Hematopoietic multipotent progenitor cell treated with erythropoietin and hydrocortisone succinate and interleukin-3 and kit ligand, for 15 days (in vitro differentiated cells): ENCODE measurements around the gene ERF.

Experiments used
- DNase-seq: peaks from one replicate; pipeline ENCODE4 v3.0.0-alpha.2; 2015; ENCODE audit warnings: low spot score

The ERF gene

DNA sequence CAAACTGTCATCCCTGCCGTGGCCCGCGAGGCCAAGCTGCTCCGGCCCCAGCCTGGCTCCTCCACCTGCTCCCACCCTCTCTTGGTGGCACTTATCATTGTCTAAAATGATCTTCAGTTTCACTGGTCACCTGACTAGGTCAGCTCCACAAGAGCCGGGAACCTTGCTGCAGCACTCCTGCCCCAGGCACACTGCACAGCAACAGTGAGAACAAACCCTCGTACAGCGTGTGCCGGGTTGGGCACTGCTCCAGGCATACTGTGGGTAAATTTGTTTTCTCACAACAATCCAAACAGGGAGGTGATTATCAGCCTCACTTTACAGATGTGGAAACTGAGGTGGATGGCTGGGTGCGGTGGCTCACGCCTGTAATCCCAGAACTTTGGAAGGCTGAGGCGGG lies 46.3 kb downstream of the ERF start:
- no peak for DNase-seq

DNA sequence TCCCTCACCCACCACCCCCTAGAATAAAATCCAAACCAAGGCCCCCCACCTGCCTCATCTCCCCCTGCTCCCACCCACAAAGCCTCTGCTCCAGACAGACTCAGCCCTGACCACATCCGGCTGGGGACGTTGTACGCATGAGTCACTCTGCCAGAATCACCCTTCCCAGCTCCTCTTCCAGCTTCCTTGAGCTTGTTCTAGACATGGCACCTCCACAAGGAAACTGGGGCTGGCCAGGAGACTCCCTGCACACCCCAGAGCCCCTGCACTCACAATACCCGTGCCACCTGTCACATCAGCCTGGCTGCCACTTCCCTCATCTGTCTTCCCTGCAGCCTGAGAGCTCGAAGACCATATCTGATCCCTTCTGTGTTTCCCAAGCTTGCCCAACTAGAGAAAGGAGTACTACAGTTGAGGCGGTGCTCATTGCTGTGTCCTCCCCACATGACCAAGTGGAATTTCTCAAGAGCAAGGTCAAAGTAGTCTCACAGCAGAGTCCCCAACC lies 47.1 kb downstream of the ERF start:
- DNase-seq = no peak

DNA sequence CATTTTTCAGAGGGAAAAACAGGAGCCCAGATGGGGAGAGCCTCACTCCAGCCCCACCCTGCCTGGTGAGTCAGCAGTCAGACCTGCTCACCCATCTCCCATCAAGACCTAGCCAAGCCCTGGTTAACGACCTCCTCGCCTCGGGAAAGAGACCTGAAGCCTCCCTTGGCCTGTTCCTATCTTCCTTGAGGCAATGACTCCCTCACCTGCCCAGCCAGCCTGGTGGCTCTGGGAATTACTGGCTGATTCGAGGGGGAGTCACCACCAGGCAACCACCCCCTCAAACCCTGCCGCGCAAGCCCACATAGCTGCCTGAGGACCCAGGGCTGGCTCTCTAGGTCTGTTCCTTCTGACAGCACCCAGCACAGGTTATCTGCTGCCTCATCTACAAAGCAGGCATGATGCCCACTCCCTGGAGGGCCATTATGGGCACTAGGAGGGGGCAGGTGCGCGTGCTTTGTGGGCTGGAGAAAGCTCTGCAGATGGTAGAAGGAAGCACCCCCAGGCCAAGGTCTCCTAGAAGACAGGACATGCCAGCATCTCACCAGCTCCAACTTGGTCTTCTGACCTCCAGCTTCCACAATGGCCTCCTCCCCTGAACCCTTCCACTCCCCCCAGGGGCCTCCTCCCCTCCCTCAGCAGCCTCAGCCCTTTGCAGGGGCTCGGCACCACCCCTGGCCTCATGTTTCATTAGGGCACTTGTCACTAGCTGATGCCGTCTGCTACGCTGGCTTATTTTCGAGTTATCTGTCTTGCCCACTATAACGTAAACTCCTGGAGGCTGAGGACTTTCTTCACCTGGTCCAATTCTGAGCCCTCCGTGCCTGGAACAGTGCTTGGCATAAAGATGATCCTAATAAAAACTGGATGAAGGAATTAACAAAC lies 47.8 kb downstream of the ERF start:
- DNase-seq = peak; percentile 64

DNA sequence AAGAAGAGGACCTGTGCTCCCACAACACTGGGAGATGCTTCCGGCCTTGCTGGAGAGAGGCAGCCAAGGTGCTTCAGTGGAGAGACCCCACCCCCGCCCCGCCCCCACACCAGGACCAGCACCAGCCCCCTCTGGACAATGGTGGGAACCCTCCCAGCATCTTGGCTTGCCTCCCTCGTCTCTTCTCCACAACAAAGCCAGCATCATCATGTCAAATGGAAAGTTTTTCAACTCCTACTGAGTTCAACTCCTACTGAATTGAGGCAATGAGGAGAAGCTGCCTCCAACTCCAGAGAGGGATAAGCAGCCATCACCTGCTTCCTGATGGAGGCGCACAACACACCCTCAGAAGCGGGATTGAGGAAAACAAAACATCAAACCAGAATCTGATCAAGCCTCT lies 50.3 kb downstream of the ERF start:
- no peak for DNase-seq

DNA sequence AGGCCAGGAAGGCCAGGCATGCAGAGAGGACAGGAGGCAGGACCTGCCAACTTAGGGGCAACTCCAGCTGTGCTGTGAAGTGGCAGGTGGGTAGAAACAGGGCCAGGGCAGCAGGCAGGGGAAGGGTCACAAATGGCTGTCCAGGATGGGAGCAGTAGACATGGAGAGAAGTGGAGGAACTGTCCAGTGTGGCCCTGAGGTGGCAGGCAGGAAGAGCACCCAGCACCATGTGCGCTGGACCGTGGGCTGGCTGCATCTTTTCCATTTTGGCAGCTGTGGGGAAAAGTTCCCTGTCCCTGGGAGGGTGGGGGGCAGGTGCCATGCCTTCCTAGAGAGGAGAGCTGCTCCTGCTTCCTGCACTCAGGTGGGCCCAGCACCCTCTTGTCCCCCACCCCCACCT lies 51.2 kb downstream of the ERF start:
- DNase-seq = no peak

DNA sequence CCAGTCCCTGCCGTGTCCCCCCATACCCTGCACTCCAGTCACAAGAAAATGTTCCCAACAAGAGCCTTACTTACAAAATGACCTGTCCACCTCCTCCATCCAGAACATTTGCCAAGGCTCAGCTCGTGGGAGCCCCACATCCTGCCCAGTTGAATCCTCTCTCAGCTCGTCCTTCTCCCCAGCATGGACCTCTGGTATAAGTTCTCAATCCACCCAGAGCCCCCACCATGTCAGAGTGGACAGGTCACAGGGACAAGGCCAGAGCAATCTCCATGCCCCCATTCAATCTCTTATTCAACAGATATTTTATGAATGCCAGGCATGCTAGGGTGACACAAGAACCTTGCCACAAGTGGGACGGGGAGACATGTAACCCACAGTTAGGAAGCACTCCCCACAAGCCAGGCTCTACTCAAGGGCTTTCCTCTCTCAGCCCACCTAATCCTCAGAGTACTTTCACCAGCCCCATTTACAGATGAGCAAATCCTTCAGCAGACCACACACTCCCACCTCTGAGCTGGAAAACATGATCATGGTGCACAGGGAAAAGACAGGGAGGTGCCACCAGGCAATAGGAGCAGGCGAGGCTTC lies 52.5 kb downstream of the ERF start:
- DNase-seq = no peak

DNA sequence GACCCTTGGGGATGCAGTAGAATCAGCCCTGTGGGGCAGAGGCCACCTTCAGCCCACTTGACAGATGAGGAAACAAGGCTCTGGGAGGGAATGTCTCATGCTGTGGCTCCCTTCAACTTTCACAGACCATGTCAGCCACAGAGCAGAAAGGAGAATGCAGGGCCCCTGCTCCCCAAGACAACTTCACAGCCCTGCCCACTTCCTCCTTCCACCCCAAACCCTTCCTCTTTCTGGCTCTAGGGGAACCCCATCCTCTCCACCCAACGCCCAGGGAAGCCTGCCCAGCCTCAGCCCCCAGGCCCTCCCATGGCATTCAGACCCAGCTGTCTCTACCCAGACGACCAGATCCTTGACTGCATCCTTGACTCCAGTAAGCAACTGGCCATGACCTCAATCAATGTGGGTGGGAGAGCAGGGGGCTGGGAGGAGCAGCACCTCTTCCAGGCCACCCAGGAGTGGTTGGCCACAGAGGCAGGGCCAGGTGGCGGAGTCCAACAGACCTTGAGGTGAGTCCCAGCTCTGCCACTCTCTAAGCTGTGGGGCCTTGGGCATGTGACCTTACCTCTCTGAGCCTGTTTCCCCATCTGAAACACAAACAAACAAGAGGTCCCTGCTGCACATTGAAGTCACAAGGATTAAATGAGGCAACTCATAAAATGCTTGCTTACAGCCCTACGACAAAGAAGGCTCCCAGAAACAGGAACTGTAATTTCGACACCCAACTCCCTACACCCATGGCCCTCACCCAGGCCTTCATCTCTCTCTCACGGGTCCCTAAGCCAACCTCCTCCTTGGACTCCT lies 53.2 kb downstream of the ERF start:
- DNase-seq = no peak

DNA sequence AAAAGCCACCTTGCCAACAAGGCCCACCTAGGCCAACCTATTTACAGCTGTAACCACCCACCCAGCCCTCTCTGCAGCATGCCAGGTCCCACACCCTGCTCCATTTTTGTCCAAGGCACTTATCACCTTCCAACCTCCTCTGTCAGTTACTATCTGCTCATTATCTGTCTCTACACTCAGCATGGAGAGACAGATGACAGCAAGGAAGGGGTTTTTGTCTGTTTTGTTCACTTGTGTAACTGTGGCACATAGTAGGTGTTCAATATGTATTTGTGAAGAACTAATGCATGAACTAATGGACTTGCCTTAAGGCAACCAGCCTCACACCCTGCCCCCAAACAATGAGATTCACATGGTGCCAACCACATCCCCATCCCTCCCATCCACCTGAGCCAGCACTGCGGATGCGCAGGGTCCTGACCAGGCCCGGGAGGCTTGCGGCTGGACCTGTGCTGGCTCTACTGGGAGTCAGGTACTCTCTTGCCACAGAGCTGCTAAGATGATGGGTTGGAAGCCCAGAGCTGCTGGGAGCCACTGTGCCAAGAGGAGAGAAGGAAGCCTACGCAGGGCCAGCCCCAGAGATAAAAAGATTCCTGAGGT lies 54.7 kb downstream of the ERF start:
- DNase-seq = no peak

DNA sequence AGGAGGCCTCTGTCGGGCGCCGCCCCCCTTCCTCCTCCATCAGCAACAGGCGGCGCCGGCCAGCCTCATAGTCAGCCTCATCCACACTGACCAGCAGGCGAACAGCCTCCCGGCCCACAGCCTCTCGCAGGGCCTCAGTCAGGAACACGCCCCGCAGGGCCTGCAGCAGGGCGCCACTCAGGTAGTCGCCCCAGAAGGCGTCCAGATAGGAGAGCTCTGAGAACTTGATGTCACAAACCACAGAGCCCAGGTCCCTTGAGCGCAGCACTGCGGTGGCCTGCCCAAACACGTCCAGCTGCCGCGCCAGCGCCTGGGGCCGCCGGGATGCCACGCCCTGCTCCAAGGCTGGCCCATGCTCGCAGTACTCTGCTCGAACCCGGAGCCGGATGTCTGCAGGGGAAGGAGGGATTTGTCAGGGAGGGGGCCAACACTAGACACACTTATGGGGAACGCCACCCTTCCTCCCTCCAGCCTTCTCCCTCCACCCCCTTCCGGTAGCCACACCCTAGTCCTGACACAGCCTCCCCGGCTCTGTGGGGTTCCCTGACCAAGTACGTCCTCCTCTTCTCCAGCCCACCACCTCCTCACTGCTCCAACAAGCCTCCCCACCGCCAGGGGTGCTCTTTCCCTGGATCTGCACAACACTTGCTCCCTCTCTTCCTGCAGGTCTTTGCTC lies 55.4 kb downstream of the ERF start:
- peak; percentile 70 for DNase-seq

DNA sequence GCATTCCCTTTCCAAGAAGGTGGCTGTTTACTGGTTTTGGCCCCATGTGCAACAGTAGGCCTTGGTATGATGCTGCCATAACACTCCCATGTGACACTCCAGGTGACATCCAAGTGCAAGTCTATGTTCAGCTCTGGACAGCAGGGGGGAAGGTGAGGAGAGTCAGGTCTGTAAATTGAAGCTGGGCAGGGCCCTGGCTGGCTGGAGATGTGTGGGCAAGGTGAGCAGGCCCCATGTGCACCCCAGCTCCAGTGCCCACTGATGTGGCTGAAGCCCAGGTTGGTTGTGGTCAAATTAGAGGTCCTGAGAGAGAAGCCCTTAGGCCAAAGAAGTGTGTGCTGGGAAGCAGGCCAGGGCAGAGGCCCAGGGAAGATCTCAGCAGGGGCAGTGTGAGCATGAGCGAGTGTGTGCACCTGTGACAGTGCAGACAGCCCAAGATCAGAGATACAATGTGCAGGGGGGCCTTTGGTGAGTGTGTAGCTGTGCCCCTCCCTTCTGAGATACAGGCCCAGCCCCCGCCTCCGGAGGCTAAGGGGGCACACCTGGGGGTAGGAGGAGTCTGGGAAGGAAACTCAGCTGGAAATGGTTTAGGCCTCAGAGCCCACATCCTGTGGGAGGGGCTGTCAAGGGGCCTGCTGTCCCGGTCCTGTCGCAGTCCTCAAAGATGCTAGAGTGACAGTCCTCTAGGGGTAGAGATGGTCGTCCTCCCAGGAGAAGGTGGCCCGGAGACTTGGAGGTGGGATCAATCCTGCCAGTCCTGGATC lies 56.1 kb downstream of the ERF start:
- no peak for DNase-seq
